Progenitor cell of endocrine pancreas (in vitro differentiated cells): ENCODE measurements around the gene CEP152. TPM values are rescaled to one million over a fixed set of nuclear protein-coding genes. Genes with fewer than 3 reads are reported as not detected.

Experiments used
- DNase-seq: peaks from one replicate; pipeline ENCODE4 v3.0.0; 2021; ENCODE audit warnings: low spot score; ENCODE audit not compliant: unreplicated experiment
- H3K27ac Mint-ChIP-seq: 2 replicates; pipeline ENCODE4 v1.8.0; 2021; ENCODE audit warnings: mild to moderate bottlenecking, moderate library complexity, mixed read lengths
- H3K27me3 Mint-ChIP-seq: 2 replicates; pipeline ENCODE4 v1.8.0; 2021; ENCODE audit warnings: mixed read lengths
- H3K36me3 Mint-ChIP-seq: 2 replicates; pipeline ENCODE4 v1.8.0; 2022; ENCODE audit warnings: mixed read lengths; ENCODE audit not compliant: insufficient read depth
- H3K4me1 Mint-ChIP-seq: 2 replicates; pipeline ENCODE4 v1.8.0; 2021; ENCODE audit warnings: low read depth, mixed read lengths
- H3K4me3 Mint-ChIP-seq: 2 replicates; pipeline ENCODE4 v1.8.0; 2021; ENCODE audit warnings: low read depth, mild to moderate bottlenecking, moderate library complexity, mixed read lengths
- H3K9me3 Mint-ChIP-seq: 2 replicates; pipeline ENCODE4 v1.8.0; 2021; ENCODE audit warnings: low read depth, mixed read lengths
- long read RNA-seq: library from polyadenylated mRNA; unstranded; transcript quantifications from one replicate; pipeline ENCODE4 v2.0.0, GENCODE V29; 2020
- total RNA-seq: library from RNA; stranded (reverse); gene quantifications from 2 replicates; pipeline ENCODE4 v1.2.1, GENCODE V29; 2021
- TF ChIP-seq, protein P1 (sequence below): fragments of 200-600 bp; sonication (generic); IDR thresholded peaks from one replicate; pipeline ENCODE4 v1.5.0; 2021; ENCODE audit warnings: antibody characterized with exemption, mild to moderate bottlenecking; ENCODE audit not compliant: unreplicated experiment

CEP152 gene, protein sequence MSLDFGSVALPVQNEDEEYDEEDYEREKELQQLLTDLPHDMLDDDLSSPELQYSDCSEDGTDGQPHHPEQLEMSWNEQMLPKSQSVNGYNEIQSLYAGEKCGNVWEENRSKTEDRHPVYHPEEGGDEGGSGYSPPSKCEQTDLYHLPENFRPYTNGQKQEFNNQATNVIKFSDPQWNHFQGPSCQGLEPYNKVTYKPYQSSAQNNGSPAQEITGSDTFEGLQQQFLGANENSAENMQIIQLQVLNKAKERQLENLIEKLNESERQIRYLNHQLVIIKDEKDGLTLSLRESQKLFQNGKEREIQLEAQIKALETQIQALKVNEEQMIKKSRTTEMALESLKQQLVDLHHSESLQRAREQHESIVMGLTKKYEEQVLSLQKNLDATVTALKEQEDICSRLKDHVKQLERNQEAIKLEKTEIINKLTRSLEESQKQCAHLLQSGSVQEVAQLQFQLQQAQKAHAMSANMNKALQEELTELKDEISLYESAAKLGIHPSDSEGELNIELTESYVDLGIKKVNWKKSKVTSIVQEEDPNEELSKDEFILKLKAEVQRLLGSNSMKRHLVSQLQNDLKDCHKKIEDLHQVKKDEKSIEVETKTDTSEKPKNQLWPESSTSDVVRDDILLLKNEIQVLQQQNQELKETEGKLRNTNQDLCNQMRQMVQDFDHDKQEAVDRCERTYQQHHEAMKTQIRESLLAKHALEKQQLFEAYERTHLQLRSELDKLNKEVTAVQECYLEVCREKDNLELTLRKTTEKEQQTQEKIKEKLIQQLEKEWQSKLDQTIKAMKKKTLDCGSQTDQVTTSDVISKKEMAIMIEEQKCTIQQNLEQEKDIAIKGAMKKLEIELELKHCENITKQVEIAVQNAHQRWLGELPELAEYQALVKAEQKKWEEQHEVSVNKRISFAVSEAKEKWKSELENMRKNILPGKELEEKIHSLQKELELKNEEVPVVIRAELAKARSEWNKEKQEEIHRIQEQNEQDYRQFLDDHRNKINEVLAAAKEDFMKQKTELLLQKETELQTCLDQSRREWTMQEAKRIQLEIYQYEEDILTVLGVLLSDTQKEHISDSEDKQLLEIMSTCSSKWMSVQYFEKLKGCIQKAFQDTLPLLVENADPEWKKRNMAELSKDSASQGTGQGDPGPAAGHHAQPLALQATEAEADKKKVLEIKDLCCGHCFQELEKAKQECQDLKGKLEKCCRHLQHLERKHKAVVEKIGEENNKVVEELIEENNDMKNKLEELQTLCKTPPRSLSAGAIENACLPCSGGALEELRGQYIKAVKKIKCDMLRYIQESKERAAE (N-terminal part only)
- total RNA-seq = 8.4 and 9.5 TPM in 2 replicates
- long read RNA-seq, transcript CEP152-209 (13 exons, 1,947 nt) = major isoform, 14 of 71 reads
- long read RNA-seq, partial matches to known transcripts = 48 of 71 reads
- long read RNA-seq, other reads (novel, unspliced or antisense) = 9 of 71 reads

DNA sequence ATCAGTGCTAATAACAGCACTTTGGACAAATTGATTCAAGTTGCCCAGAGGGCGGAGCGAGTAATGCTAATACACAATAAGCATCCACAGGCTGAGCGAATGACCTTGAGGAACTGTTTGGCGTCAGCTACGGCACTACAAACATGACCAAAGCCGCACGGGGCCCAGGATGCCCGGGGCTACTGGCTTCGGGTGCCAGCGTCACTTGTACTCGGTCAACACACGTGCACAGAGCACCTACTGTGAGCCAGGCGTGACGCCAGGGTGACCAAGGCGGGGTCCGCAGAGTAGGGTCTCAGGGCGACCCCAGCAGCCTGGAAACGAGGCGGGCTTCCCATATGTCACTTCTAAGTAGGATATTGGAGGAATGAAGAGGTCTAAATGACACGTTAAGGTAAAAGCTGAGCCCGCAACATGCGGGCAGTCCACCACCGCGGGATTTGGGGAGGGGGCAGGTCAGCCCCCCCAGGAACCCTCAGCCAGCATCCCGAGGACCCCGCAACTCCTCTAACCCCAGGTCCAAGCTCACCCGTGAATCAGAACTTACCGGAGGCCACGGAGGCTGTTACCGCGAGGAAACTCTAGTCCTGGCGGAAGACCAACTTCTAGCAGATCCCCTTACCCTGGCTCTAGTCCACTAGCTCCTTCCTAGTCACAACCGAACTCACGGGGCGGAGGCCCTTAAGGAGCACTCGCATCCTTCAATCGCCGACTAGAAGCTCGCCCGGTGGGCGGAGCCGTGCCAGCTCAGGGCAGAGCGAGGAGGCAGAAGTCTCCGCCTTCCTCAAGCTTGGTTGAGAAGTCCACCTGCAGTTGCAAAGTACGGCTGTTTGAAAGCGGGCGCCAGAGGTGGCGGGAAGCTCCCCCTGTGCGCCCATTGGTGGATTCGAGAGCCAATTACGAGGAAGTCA is at the start of gene CEP152:
TSS of gene CEP152 (minus strand) at position 656 of the 911 bp plus-strand sequence. CDS start 5,420 bp downstream, outside the sequence.
- TF ChIP-seq, protein P1, sequence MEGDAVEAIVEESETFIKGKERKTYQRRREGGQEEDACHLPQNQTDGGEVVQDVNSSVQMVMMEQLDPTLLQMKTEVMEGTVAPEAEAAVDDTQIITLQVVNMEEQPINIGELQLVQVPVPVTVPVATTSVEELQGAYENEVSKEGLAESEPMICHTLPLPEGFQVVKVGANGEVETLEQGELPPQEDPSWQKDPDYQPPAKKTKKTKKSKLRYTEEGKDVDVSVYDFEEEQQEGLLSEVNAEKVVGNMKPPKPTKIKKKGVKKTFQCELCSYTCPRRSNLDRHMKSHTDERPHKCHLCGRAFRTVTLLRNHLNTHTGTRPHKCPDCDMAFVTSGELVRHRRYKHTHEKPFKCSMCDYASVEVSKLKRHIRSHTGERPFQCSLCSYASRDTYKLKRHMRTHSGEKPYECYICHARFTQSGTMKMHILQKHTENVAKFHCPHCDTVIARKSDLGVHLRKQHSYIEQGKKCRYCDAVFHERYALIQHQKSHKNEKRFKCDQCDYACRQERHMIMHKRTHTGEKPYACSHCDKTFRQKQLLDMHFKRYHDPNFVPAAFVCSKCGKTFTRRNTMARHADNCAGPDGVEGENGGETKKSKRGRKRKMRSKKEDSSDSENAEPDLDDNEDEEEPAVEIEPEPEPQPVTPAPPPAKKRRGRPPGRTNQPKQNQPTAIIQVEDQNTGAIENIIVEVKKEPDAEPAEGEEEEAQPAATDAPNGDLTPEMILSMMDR = no peak
- Mint-ChIP-seq H3K27ac (peak within 1 kb of the TSS; percentile 97), H3K9me3 (no peaks in the 10 kb centered on the region), H3K4me3 (peak within 1 kb of the TSS; percentile 94), H3K36me3 (no peaks in the 10 kb centered on the region), H3K27me3 (peaks cover 7% of the 10 kb centered on the region), H3K4me1 (peaks cover 10% of the 10 kb centered on the region)
- DNase-seq = peak; percentile 98

DNA sequence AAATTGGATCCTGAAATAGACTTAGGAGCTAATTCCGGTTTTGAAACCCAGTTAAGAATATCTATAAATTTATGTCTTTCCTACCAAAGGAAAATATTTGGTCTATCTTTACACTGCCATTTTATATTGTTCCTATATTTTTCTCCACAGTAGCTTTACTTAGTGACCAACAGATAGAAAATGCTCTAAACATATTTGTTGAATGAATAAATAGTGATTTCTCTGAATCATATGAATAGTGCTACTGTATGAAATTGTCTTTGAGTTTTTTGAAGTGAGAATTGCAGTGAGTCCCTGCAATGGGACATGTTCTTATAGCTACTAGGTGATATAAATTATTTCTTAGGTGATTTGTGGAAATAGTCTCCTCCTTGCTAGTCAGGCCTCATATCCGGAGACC is 48.6 kb upstream of the CEP152 start:
- Mint-ChIP-seq H3K27me3 (no peaks in the 10 kb centered on the region), H3K9me3 (no peaks in the 10 kb centered on the region), H3K4me1 (peaks cover 7% of the 10 kb centered on the region), H3K27ac (no peak overlapping the region), H3K4me3 (no peak overlapping the region), H3K36me3 (no peaks in the 10 kb centered on the region)
- no peak for DNase-seq
- TF ChIP-seq, protein P1 = no peak

DNA sequence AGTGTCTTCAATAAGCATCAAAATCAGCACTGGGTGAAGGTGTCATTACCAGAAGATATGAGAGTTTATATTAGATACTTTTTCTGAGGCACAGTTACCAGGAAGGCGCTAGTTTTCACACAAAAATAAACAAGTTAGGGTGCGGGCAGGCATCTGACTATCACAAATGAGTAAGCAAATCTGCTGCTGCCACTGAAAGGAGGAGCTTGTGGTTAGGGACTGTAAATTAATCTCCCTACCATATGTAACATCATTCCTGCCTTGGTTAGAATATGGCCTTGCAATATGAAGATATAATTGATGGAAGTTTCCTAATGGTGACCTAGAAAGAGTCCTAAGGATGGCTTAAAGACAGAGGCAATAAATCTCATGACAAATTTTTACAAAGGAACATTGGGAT is 47.5 kb upstream of the CEP152 start:
- no peak for DNase-seq
- peaks cover 7% of the 10 kb centered on the region for H3K4me1 Mint-ChIP-seq
- H3K27me3 Mint-ChIP-seq = no peaks in the 10 kb centered on the region
- H3K27ac Mint-ChIP-seq = no peak overlapping the region
- H3K9me3 Mint-ChIP-seq = peaks cover 3% of the 10 kb centered on the region
- TF ChIP-seq, protein P1 = no peak
- no peak overlapping the region for H3K4me3 Mint-ChIP-seq
- H3K36me3 Mint-ChIP-seq = no peaks in the 10 kb centered on the region

DNA sequence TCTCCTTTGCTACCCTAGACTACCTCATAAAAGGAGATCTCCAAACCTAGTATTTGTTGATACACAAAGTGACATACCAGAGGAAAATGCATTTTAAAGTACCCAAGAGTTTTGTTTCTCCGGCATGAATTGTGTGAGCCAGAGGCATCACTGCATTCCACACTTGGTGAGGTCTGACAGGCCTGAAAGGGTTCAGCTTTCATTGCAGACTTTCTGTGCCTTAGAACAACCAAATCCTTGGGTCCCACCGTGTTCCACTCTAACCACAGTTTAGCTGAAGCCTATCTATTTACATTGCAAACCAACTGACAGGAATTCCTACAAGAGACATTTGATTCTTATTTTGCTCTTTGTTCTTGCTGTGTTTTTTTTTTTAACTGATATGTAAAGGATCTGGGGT is 46.1 kb upstream of the CEP152 start:
- Mint-ChIP-seq H3K4me3 (no peak overlapping the region), H3K27me3 (no peaks in the 10 kb centered on the region), H3K9me3 (peaks cover 3% of the 10 kb centered on the region), H3K27ac (no peak overlapping the region), H3K4me1 (peaks cover 7% of the 10 kb centered on the region), H3K36me3 (no peaks in the 10 kb centered on the region)
- no peak for DNase-seq
- TF ChIP-seq, protein P1 = no peak
